HG03139 (cell line): Measurements from ENCODE around the gene EEF1G.
"Not testable (repeated sequence)": the region's sequence is repeated elsewhere in the genome, so short reads cannot be mapped to it uniquely, and the experiment has no call there.

Experiments
- ATAC-seq: cut with Tn5 transposase; IDR thresholded peaks from one replicate; pipeline ENCODE4 v1.9.1; 2021; ENCODE audit not compliant: unreplicated experiment

The EEF1G gene

GRCh38 chr11:62603776-62604299, 30.1 kb upstream of the EEF1G start:
- no peak for ATAC-seq

DNA sequence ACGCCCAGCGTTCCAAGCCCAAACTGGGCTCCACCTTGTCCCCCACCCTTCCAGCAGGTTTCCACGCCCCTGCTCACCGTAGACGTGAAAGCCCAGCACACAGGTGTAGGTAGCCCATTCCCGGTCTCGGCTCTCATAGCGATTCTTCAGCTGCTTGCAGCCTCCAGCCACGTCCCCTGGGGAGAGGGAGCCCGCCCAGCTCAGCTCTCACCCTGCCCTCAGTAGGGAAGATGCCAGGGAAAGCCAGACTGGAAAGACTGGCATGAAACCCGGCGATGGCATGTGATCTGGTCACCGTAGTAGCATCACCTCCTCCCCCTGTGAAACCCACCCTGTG, 29.3 kb upstream of the EEF1G start:
- no peak for ATAC-seq

DNA sequence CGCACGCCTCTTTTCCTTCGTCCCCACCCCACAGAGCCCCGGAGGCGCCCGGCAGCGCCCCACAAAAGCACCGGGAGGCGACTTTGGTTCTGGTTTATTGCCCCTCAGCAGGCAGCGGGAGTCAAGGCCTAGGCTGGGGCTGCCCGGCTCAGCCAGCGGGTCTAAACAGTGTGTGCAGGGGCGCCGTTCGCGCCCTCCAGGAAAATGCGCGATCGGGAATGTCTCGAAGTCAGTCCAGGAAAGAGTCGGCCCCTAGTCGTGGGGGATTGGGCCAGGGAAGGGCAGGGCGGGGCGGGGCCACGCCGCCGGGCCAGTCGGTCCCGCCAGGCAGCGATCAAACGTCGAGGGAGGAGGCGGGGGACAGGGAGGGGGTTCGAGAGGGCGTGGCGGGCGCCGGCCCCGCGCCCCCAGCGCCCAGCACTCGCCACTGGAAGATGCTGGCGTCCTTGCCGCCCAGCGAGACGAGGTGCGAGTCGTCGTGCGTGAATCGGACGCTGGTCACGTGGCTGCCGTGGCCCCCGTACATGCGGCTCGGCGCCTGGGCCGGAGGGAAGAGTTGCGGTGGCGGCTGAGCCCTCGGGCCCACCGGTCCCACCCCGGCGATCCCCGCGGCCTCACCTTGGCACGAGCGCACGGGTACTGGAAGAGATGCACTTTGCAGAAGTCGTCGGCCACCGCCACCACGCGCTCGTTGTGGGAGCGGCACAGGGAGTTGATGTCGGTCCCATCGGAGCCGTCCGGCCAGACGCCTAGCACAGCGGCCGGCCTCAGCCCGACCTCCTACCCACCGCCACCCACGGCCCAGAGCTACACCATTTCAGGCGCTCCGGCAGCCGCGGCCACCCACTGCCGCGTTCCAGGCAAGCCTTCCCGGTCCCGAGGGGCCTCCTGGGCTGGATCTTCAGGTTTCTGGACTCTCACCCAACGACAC, 28.7 kb upstream of the EEF1G start:
- ATAC-seq, result no peak

GRCh38 chr11:62601372-62602140, 27.9 kb upstream of the EEF1G start, which contains the start of gene MTA2:
Gene MTA2 (minus strand): TSS chr11:62601865. CDS start chr11:62601450, 415 bp downstream.
- ATAC-seq, result peak; percentile 64

GRCh38 chr11:62601122-62601371, 27.4 kb upstream of the EEF1G start:
- ATAC-seq, result peak; percentile 4

- ATAC-seq, result no peak
Measured at GRCh38 chr11:62600367-62601121, 26.9 kb upstream of the EEF1G start.

- ATAC-seq, result no peak
Measured at GRCh38 chr11:62599901-62600300, 26.2 kb upstream of the EEF1G start.

DNA sequence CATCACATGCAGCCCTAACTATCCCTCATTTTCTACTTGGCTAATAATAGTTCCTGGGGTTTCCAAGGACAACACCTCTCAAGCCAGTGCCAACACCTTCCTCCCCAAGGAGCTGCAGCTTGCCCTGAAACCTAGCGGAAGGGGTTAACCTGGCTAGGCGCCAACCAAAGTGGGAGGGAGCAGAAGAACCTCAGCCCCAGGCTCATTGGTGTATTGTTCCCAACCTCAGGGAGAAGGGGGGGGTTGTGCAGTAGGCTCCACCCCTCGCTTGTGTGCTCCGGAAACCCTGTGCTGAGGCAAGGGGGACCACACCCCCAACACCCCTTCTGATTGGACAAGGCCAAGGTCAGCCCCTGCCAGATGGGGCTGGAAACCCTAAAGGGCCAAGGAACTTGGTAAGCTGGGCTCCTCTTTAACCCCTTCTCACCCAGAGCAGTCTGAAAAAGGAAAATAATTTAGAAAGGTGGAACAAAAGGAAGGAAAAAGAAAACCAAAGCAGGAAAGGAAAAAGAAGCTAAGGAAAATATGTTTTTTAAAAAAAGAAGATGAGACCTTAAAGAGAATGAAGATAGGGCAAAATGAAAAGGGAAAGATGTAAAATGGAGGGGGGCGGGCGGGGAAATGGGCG, 25.5 kb upstream of the EEF1G start:
- ATAC-seq, result peak; percentile 39

DNA sequence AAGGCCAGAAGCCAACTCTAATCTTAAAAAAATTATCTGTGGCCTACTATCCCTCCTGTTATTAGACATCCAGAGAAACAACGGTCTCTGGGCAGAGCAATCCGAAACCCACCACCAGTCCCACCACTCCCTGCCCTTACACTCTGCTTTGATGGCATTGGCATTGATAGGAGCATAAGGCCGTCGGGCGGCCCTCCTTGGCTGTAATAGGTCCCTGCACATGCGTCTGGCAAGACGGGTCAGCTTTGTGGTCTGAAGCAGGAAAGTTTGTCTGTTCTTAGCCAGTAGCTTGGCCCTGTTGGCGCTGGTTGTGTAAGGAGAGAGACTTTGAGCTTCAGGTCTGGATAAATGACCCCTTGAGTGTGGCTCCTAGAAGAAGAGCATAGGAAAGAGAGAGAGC, 21.4 kb upstream of the EEF1G start:
- no peak for ATAC-seq

- ATAC-seq, result no peak
Measured at GRCh38 chr11:62593434-62594044, 19.8 kb upstream of the EEF1G start.

DNA sequence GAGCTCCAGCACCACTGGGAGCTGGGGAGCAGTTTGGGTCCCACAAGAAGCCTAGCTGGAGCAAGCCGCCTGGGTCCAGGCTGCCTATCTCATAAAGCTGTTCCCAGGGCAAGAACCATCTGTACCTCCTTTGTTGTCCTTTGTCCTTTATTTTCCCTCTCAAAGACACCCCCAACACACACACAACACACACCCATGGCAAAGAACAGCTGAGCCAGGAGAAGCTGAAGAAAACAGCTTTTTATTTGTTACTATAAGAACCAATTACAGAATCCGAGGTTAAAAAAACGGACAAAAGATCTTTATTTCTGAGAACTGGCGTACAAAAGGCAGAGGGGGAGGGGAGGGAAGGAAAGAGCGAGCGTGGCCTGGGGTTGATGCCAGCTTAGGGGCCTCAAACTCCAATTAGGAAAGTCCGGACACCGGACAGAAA, 19.3 kb upstream of the EEF1G start:
- ATAC-seq, result no peak

GRCh38 chr11:62592146-62592815, 18.6 kb upstream of the EEF1G start:
- ATAC-seq, result peak; percentile 7

DNA sequence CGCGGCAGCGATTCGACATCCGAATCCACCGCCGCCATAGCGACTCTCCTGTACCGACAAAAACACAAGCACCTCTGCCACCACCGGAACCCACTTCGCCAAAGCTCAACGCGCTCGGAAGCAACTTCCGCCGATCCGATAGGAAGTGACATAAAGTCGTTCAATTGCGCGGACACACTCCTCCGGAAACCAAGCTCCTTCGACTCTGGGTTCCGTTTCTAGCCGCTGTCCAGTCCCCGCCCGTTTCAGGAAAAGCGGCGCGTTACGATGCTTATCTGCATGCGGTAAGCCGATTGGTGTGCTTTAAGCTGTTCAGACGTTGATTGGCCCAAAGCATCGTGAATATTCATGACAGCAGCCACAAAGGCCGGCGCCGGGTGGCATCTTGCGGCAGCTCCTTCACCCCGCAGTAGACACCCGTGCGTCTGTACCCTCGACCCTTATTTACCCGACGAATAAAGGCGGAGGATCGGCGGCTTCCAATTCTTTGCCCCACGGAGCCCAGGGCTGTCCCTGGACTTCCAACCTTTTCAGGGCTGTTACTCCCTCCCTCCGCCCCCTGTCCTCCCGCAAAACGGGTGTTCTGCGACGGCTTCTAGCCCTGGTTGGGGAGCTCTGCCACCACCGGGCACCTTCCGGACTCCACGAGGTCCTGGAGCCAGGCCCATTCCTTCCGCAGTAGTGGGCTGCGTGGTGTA, 17.9 kb upstream of the EEF1G start, which contains the start of gene TUT1:
TUT1 (minus strand) TSS at position 76 of the 698 bp plus-strand sequence; CDS start at position 38, 38 bp downstream.
- peak; percentile 84 for ATAC-seq

DNA sequence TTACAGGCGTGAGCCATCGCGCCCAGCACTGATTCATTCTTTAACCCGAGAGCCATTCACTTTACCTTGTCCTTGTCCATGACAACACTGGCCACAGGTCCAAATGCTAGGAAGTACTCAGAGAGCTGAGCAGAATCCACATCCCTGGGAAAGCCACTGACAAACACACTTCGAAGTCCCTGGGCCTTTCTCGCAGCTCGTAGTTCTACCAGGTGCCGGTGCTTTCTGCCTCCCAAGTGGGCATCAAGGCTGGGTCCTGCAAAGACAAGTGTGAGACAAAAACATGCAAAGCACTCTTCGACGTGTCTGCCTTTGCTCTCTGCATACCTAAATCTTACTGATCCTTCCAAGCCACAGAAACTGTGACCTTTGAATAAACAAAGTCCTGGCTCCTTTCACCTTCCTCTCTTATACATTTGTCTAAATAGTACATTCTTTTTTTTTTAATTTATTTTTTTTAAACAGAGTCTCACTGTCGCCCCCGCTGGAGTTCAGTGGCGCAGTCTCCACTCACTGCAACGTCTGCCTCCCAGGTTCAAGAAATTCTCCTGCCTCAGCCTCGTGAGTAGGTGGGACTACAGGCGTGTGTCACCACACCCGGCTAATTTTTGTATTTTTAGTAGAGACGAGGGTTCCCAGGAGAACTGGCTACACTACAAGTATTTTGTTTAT, 15.4 kb upstream of the EEF1G start:
- ATAC-seq, result no peak

DNA sequence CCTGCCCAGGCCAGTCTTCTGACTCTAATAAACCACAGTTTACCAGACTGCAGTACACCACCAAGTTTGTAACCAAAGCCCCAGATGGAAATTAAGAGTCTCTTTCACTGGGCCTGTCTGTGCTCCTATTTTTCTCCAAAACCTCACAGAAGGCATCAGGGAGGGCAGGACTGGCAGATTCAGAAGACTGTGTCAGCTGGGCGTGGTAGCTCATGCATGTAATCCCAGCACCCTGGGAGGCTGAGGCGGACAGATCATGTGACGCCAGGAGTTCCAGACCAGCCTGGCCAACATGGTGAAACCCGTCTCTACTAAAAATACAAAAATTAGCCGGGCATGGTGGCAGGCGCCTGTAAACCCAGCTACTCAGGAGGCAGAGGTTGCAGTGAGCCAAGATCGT, 11.7 kb upstream of the EEF1G start:
- ATAC-seq, result not testable (repeated sequence)

DNA sequence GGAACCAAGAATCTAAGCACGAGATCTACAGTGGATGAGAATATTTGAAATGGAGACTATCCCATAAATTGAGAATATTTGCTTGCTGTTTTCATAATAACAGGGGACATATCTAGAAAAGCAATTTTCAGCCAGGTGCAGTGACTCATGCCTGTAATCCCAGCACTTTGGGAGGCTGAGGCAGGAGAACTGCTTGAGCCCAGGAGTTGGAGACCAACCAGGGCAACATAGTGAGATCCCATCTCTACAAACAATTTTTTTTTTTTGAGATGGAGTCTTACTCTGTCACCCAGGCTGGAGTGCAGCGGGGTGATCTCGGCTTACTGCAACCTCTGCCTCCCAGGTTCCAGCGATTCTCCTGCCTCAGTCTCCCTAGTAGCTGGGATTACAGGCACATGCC, 8.0 kb upstream of the EEF1G start:
- not testable (repeated sequence) for ATAC-seq

- no peak for ATAC-seq
Measured at GRCh38 chr11:62580959-62581715, 7.4 kb upstream of the EEF1G start.

GRCh38 chr11:62579252-62579651, 5.6 kb upstream of the EEF1G start:
- no peak for ATAC-seq
